HG03135 (cell line): Measurements from ENCODE around the gene GYG2.
A peak's percentile ranks its signal among the peaks of the same experiment; 100 is the strongest.
"Not testable (repeated sequence)": the region's sequence is repeated elsewhere in the genome, so short reads cannot be mapped to it uniquely, and the experiment has no call there.

Experiments
- ATAC-seq: cut with Tn5 transposase; IDR thresholded peaks from one replicate; pipeline ENCODE4 v1.9.1; 2021; ENCODE audit warnings: mild to moderate bottlenecking, moderate library complexity; ENCODE audit not compliant: unreplicated experiment

Gene GYG2

GRCh38 chrX:2898846-2899512 lies 70.2 kb downstream of the GYG2 start:
- ATAC-seq, result no peak

GRCh38 chrX:2901367-2902036 lies 72.8 kb downstream of the GYG2 start:
- no peak for ATAC-seq

- no peak for ATAC-seq
Measured at GRCh38 chrX:2902841-2903240, 74.1 kb downstream of the GYG2 start.

- ATAC-seq, result no peak
Measured at GRCh38 chrX:2903366-2903765, 74.6 kb downstream of the GYG2 start.

DNA sequence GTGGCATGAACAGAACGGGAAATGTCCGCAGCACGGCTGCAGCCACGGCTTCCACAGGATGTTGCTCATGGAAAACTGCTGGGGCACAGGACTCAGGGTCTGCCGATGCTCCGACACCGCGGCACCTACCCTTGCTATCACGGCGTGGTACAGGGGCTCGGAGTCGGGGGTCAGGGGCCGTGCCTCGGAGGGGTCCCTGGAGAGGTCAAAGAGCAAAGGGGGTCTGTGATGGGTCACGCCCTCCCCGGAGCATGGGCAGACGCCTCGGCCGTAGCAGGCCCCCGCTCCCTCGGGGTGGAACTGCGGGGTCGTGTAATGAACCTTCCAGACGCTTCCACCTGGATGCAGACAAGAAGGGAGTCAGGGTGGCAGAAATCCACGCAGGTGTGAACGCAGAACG lies 78.6 kb downstream of the GYG2 start:
- ATAC-seq, result no peak

DNA sequence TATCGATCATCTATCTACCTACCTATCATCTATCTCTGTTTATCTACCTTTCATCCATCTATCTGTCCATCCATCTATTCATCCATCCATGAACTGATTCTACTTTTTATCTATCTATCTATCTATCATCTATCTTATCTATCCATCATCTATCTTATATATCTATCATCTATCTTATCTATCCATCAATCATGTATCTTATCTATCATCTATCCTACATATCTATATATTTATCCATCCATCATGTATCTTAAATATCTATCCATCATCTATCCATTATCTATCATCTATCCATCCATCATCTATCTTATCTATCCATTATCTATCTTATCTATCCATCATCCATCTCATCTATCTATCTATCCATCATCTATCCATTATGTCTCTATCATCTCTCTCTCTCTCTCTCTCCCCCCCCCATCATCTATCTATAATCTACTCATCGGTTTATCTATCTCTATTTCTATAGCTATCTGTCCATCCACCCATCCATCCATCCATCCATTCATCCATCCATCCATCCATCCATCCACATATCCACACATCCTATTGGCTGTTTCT lies 79.5 kb downstream of the GYG2 start:
- ATAC-seq, result no peak

DNA sequence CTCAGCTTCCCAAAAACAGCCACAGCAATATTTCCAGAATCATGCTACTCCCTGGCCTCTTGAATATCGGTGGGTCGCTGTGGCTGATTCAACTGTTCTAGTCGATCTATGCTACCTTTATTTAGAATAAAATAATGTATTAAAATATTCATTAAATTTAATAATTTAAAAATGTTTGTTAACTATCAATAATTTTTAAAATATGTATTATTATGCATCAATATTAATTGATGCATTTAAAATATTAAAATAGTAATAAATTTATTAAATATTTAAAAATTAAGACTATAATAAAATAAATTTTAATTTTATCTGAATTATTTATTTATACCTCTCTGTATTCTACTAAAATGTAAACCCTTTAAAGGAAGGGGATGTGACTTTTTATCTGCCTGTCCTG lies 81.4 kb downstream of the GYG2 start:
- ATAC-seq, result no peak

DNA sequence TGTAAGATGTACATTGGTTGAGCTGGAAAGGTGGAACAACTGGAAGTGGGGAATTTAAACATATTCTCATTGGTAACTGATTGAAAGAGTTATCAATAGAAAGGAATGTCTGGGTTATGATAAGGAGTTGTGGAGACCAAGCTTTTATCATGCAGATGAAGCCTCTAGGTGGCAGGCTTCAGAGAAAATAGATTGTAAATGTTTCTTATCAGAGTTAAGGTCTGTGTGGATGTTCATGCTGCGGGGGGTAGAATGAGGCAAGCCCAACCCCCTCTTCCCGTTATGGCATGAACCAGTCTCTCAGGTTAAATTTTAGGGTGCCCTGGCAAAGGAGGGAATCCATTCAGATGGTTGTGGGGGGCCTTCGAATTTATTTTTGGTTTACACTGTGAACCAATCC lies 84.4 kb downstream of the GYG2 start:
- ATAC-seq, result no peak

DNA sequence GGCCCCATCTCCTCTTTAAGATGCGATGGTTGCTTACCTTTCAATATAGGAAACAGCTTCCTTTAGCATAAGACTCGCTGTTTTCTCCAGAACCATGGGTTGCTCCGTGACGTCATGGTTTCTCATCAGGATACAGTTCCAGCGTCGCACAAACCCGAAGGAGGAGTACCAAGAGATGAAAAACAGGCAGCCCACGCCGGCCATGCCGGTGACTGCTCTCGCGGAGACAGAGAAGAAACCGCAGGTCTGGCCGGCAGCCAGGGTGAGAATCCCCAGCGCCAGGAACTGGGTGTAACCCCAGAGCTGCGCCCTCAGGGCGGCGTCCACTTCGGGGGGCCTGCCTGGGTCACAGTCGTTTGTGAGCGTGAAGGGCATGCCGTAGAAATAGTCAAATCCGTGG lies 89.0 kb downstream of the GYG2 start:
- ATAC-seq, result no peak

GRCh38 chrX:2921193-2921592 lies 92.5 kb downstream of the GYG2 start:
- no peak for ATAC-seq

GRCh38 chrX:2921750-2922149 lies 93.0 kb downstream of the GYG2 start:
- ATAC-seq, result no peak

DNA sequence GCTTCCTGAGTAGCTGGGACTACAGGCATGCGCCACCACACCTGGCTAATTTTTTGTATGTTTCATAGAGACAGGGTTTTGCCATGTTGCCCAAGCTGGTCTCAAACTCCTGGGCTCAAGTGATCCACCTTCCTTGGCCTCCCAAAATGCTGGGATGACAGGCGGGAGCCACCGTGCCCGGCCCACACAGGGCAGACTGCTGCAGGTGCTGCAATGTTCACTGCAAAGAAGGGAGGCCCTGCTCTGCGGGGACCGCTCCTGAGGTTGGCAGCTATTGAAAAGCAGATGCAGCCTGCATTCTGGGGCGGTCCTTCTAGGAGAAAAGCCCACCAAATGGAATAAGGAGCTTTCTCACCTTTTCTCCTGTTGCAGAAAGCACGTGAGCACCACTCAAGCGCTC lies 95.4 kb downstream of the GYG2 start:
- no peak for ATAC-seq

DNA sequence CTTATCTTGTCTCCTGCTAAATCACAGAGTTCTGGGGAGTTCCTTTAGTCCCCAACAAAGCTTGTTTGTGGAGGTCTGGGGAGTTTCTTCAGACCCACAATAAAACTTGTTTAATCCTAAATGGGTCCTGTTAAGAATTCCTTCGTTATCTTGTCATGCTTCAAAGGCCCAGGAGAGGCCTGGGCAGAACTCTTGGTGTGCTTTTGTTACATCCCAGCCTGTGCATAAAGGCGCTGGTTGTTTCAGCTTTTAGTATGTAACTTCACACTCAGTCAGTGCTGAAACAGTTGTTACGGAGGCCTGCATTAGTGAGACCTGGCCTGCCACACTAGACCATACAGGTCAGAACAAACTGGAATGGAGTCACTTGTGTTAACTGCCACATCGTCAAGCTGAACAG lies 97.5 kb downstream of the GYG2 start:
- ATAC-seq, result not testable (repeated sequence)

DNA sequence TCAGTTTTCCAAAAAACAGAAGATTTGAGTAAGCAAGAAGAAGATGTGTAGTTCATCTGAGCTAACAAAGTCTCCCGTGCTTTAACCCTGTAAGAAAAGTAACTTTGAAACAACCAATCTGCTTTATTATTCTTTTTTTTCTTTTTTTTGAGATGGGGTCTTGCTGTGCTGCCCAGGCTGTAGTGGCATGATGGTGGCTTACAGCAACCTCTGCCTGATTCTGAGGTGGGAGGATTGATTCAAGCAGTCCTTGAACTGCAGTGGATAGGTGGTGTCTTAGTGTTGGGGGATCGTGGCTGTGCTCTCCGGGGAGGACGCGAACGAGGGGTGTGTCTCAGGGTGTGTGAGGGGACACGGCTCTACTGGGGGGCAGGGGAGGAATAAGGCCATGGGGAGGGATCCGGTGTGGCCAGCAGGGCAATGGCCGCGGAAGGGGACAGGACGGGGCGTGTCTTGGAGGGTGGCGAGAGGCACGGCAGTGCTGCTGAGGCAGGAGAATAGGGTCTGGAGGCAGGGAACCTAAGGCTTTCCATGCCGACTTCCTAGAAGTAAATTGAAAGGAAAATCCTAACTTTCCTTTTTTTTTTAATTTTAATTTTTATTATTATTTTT lies 98.0 kb downstream of the GYG2 start:
- ATAC-seq, result no peak

GRCh38 chrX:2928191-2928582 lies 99.5 kb downstream of the GYG2 start:
- no peak for ATAC-seq

GRCh38 chrX:2928583-2929434 lies 100.1 kb downstream of the GYG2 start, which contains the start of gene ARSD:
Gene ARSD (minus strand): TSS chrX:2929339. CDS start chrX:2929275, 64 bp downstream.
- peak; percentile 89 for ATAC-seq

DNA sequence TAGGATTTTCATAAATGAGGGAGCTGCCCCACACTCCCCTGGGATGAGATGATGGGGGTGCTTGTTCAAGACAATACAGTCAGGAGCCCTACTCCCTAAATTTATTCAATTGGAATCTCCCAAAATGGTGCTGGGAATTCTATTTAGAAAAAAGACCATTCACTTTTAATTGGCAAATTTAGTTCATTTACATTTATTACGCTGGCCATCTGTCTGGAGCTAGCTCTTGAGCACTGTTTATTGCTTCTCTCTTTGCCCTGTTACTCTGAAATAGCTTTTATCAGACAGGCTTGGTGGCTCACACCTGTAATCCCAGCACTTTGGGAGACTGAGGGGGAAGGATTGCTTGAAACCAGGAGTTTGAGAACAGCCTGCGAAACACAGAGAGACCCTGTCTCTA lies 102.4 kb downstream of the GYG2 start:
- no peak for ATAC-seq

GRCh38 chrX:2931612-2932011 lies 102.9 kb downstream of the GYG2 start:
- no peak for ATAC-seq
